ENCODE data around the gene TSPAN9. TPM values are rescaled to one million over a fixed set of nuclear protein-coding genes. Genes with fewer than 3 reads are reported as not detected.

The TSPAN9 gene
- total RNA-seq, 1 experiment from 2014 or later, result 9.6 TPM

GRCh38 chr12:3171195-3171591 is 94.0 kb downstream of the TSPAN9 start:
- H3K27me3 ChIP-seq (ENCODE audit: insufficient read depth, low read depth), result no peaks in the 10 kb centered on the region
- no TSS peak for BruUV-seq (replicated peaks)
- no peaks in the 10 kb centered on the region for H3F3A ChIP-seq (ENCODE audit: insufficient read depth, low read depth)
- DNase-seq, result no peak
- no peaks in the 10 kb centered on the region for H3K36me3 ChIP-seq (ENCODE audit: low read depth)
- TF ChIP-seq EZH2 (IDR thresholded peaks at IDR 0.05; ENCODE audit: low read depth), result no peak
- TF ChIP-seq, protein P1, sequence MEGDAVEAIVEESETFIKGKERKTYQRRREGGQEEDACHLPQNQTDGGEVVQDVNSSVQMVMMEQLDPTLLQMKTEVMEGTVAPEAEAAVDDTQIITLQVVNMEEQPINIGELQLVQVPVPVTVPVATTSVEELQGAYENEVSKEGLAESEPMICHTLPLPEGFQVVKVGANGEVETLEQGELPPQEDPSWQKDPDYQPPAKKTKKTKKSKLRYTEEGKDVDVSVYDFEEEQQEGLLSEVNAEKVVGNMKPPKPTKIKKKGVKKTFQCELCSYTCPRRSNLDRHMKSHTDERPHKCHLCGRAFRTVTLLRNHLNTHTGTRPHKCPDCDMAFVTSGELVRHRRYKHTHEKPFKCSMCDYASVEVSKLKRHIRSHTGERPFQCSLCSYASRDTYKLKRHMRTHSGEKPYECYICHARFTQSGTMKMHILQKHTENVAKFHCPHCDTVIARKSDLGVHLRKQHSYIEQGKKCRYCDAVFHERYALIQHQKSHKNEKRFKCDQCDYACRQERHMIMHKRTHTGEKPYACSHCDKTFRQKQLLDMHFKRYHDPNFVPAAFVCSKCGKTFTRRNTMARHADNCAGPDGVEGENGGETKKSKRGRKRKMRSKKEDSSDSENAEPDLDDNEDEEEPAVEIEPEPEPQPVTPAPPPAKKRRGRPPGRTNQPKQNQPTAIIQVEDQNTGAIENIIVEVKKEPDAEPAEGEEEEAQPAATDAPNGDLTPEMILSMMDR (conservative IDR thresholded peaks at IDR 0.05), result no peak
- H3K4me2 ChIP-seq, result peak overlapping the region; percentile 46
- ChIA-PET CTCF (no interaction called here), POLR2A (ENCODE audit: unreplicated experiment) (interaction anchor here (0.6 kb wide), 1 partner anchor 531 kb away, joined by 6 read pairs; no protein-coding TSS in a partner anchor)
- H3K79me2 ChIP-seq (ENCODE audit: low read depth), result no peaks in the 10 kb centered on the region
- H3K4me1 ChIP-seq (replicated peaks; ENCODE audit: insufficient read depth), result peaks cover 26% of the 10 kb centered on the region
- H3K27ac ChIP-seq, result no peak overlapping the region
- H2AFZ ChIP-seq, result no peak overlapping the region
- H3K4me3 ChIP-seq, result no peak overlapping the region
- H3K9me3 ChIP-seq (ENCODE audit: insufficient read depth, low read depth), result no peaks in the 10 kb centered on the region
- no peaks in the 10 kb centered on the region for H3K9me2 ChIP-seq (ENCODE audit: insufficient read depth)
- no peaks in the 10 kb centered on the region for H4K20me1 ChIP-seq (ENCODE audit: insufficient read depth)
- intact Hi-C loops (cut with micrococcal nuclease; ENCODE audit: unreplicated experiment), result no loop called here

GRCh38 chr12:3172124-3173007 is 95.2 kb downstream of the TSPAN9 start:
- Histone ChIP-seq H3K4me1 (replicated peaks; ENCODE audit: insufficient read depth) (peaks cover 26% of the 10 kb centered on the region), H3K9me3 (ENCODE audit: insufficient read depth, low read depth) (no peaks in the 10 kb centered on the region), H3K36me3 (ENCODE audit: low read depth) (no peaks in the 10 kb centered on the region), H2AFZ (no peak overlapping the region), H3K79me2 (ENCODE audit: low read depth) (no peaks in the 10 kb centered on the region), H3K27me3 (ENCODE audit: insufficient read depth, low read depth) (no peaks in the 10 kb centered on the region), H3K9me2 (ENCODE audit: insufficient read depth) (no peaks in the 10 kb centered on the region), H3K4me3 (no peak overlapping the region), H3F3A (ENCODE audit: insufficient read depth, low read depth) (no peaks in the 10 kb centered on the region), H3K27ac (no peak overlapping the region), H3K4me2 (no peak overlapping the region), H4K20me1 (ENCODE audit: insufficient read depth) (no peaks in the 10 kb centered on the region)
- intact Hi-C loops (cut with micrococcal nuclease; ENCODE audit: unreplicated experiment), result no loop called here
- ChIA-PET POLR2A (ENCODE audit: unreplicated experiment) (no interaction called here), CTCF (no interaction called here)
- BruUV-seq (replicated peaks), result no TSS peak
- DNase-seq, result no peak
- no peak for TF ChIP-seq EZH2 (IDR thresholded peaks at IDR 0.05; ENCODE audit: low read depth)
- TF ChIP-seq, protein P1 (conservative IDR thresholded peaks at IDR 0.05), result no peak

- POLR2A ChIA-PET (ENCODE audit: unreplicated experiment), result no interaction called here
- H3K79me2 ChIP-seq (ENCODE audit: low read depth), result no peaks in the 10 kb centered on the region
- no peaks in the 10 kb centered on the region for H3F3A ChIP-seq (ENCODE audit: insufficient read depth, low read depth)
- no peaks in the 10 kb centered on the region for H3K27me3 ChIP-seq (ENCODE audit: insufficient read depth, low read depth)
- H3K9me3 ChIP-seq (ENCODE audit: insufficient read depth, low read depth), result no peaks in the 10 kb centered on the region
- CTCF ChIA-PET, result no interaction called here
- intact Hi-C loops (cut with micrococcal nuclease; ENCODE audit: unreplicated experiment), result no loop called here
- BruUV-seq (replicated peaks), result no TSS peak
- no peak overlapping the region for H2AFZ ChIP-seq
- no peak for DNase-seq
- H3K4me2 ChIP-seq, result no peak overlapping the region
- no peaks in the 10 kb centered on the region for H3K9me2 ChIP-seq (ENCODE audit: insufficient read depth)
- H3K27ac ChIP-seq, result no peak overlapping the region
- TF ChIP-seq EZH2 (IDR thresholded peaks at IDR 0.05; ENCODE audit: low read depth), result no peak
- TF ChIP-seq, protein P1 (conservative IDR thresholded peaks at IDR 0.05), result no peak
- no peaks in the 10 kb centered on the region for H4K20me1 ChIP-seq (ENCODE audit: insufficient read depth)
- H3K4me1 ChIP-seq (replicated peaks; ENCODE audit: insufficient read depth), result peaks cover 26% of the 10 kb centered on the region
- no peaks in the 10 kb centered on the region for H3K36me3 ChIP-seq (ENCODE audit: low read depth)
- H3K4me3 ChIP-seq, result no peak overlapping the region
These were observed 95.9 kb downstream of the TSPAN9 start for GRCh38 chr12:3173008-3173553.
